HG02759 (cell line): ENCODE measurements around the gene MYLK.
"Not testable (repeated sequence)": the region's sequence is repeated elsewhere in the genome, so short reads cannot be mapped to it uniquely, and the experiment has no call there.

Source experiments
- ATAC-seq: cut with Tn5 transposase; IDR thresholded peaks from one replicate; pipeline ENCODE4 v1.9.1; 2021; ENCODE audit warnings: mild to moderate bottlenecking, moderate library complexity; ENCODE audit not compliant: unreplicated experiment

The MYLK gene

GRCh38 chr3:123705488-123706285, 178.4 kb downstream of the MYLK start:
- no peak for ATAC-seq

- not testable (repeated sequence) for ATAC-seq
Measured at GRCh38 chr3:123703663-123704062, 180.5 kb downstream of the MYLK start.

DNA sequence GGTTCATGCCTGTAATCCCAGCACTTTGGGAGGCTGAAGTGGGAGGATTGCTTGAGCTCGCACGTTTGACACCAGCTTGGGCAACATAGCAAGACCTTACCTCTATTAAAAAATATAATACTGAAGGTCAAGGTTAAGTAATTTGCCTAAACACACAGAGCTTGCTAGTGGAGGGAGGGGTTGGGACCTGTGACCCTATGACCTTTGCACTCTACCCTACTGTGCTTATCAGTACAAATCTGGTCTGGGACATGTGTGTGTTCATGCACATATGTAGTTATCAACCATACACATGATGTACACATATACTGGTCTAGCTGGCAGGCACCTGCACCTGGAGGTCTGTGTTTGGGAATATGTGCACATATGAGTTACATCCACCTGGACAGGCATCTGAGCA, 181.4 kb downstream of the MYLK start:
- no peak for ATAC-seq

DNA sequence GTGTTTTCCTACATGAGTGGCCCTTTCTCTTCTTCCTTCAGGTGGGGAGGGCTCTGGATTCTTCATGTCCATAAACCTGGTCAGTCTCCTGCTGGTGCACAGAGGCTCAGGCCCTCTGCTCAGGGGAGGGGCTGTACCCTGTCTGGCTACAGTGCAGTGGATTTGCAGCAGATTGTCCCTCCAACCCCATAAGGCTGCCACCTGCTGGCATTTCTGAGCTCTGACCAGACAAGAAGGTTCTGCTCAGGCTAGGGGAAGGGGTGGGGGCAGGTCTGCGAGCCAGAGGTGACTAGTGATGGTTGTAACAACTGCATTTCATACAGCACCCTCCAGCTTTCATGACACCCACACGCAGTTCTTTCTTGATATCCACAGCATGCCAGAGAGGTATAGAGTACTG, 182.1 kb downstream of the MYLK start:
- ATAC-seq, result not testable (repeated sequence)

DNA sequence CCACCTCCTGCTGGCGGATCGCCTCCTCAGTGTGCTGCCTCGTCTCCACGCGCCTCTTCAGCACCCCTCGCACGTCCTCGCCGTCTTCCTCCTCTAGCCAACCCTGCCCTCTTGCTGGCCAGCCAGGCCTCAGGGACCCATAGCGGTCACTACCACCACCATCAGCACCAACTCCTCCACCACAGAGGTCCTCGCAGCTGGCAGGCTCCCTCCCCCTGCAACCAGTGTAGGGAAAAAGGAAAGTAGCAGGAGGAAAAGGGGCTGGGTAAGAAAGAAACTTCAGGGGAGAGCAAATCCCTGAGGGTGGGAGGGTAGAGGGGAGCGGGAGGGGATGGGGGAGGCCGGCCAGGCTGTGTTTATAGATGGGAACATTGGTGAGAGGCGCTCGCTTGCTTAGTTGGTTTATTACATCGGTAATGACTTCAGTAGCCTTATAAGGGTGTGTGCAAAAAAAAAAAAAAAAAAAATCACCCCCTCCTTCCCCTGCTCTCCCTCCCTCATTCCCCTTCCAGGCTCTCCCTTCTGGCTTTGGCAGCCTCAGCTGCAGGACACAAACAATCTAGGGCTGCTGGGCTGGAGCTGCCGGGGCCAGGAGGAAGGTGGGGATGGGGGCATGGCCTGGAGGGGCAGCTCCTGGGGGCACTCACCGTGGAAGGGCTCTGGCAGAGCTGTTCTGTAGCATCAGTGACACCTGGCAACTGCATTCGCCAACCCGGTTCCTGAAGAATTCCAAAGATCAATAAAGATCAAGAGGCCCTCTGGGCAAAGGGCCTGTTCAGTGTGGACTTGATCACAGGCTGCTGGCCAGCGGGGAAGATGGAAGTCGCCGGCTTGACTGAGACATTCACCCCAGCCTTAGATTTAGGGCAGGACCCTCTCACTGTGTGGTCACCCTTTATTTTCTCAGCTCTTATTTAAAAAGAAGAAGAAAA, 183.1 kb downstream of the MYLK start:
- no peak for ATAC-seq

GRCh38 chr3:123698813-123699212, 185.3 kb downstream of the MYLK start:
- no peak for ATAC-seq

DNA sequence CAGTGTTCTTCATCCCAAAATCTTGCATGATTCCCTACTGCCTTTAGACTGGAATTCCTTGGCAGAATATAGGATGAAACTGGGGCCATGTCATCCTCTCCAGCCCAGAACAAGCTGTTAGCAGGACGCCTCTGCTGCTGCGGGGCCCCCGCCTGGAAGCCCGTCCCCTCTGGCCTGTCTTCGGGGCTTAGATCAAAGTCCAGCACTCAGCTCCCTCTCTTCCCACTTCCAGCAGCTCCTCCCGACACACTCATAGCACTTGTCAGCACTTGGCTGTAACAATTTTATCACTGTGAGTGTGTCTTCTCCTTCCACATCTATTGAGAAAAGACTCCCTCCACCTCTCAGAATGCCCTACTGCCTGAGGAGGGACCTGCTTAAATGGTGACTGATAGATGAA, 187.3 kb downstream of the MYLK start:
- no peak for ATAC-seq

DNA sequence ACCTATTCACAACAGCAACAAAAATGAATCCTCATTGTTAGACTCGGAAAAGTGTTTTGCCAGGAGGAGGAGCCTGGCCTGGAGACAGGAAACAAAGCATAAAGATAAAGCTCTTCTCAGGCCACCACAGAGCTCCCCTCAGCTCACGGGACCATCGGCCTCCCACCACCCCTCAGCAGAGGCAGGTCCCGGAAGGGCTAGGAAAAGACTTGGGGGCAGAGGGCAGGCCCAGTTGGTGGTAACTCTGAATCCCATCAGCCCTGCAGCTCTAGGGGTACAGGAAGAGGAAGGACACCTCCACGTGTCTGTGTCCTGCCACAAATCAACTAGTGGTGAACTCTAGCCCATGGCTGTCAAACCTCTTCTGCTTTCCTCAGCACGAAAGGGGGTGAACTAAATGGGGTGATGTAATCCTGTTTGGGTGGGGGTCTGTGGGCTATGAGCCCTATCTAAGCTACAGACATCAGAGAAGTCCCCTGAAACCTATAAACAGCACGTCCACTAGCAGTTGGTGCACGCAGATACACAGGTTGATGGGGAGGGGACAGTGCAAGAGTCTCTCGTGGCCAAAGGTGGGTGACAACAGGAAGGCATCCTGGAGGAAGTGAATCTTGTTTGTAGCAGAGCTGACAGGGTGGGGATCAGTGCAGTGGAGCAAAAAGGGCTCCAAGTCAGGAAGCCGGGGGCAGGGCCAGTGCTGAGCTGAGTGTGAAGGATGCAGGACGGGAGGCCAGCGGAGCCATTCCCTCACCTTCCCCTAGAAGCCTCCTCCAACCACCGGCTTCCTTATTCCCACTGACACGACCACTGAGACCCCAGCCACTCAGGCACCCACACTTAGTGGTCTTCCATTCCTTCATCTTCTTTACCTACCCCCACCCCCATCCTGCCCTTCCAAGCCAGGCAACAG, 188.1 kb downstream of the MYLK start:
- ATAC-seq, result no peak

DNA sequence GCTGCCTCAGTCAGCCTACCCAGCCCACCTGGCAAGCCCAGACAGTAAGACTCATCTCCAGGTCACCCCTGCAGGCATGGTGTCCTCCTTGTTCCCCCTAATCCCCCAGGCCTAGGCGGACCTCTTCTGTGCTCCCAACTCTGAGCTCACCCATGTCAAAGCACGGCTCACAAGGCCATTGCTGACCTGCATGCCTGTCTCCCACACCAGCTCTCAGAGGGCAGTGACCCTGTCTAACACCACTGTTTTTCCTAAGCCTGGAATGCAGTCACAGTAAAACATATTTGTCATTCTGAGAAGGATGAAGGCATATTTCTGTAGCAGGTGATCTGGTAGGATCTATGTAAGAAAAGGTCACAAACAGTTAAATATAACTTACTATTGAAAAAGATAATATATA, 189.0 kb downstream of the MYLK start:
- ATAC-seq, result no peak

- ATAC-seq, result no peak
Measured at GRCh38 chr3:123694366-123695087, 189.6 kb downstream of the MYLK start.

DNA sequence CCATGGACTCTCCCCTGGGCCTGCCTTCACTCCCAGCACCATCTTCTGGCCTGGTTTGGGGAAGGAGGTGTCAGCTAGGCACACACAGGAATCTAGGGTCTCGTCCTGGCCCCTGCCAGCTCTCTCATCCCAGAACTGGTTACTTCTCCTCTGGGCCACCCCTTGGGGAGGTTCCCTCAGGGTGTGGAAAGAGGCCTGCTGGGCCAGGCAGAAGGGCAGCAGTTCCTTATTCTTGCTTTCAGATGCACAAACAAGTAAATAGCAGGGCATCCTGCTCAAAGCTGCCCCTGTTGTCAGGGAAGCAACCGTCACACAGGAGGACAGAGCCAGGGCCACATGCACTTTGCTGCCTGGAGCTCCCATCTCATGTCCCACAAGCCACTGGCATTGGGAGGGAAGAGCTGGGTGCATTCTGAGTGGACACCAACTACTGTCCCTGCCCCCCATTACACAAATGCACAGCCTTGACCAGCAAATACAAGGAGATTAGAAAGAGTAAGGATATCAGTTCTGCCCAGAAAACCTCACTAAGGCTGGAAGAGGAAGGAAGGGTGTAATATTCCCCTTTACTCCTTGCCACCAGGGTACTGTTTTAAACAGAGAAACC, 190.4 kb downstream of the MYLK start:
- ATAC-seq, result no peak

DNA sequence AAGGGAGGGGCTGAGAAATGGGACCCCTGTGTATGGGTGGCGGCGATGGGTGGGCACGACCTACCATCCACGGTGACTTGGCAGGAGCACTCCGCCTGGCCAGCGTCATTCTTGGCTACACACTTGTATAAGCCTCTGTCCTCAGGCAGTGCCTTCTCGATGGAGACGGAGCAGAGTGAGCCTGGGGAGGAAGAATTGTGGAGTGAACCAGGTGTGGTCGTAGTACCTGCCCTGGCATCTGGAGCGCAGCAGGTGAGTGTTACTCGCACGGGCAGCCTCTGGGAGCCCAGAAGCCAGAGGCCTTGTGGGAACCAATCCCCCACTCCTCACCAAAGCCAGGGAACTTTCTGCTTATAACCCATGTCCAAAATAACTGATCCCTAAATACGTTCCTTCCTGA, 191.5 kb downstream of the MYLK start:
- no peak for ATAC-seq

DNA sequence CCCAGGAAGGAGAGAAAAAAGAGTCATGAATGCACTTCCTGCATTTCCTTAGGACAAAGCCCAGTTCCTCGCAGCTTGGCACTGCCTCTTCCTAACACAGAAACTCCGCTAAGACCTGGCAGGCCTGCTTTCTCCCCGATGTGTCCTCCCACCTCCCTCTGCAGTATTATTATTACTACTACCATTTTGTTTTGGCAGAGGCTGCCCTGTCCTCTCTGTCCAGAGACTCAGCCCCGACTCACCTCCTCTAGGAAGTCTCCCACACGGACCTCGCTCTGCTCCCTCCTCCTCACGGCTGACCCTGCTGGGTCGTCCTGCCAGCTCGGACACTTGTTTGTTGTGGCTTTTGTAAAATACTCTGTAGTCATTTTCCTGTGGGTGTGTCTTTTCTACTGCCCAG, 192.1 kb downstream of the MYLK start:
- ATAC-seq, result no peak

DNA sequence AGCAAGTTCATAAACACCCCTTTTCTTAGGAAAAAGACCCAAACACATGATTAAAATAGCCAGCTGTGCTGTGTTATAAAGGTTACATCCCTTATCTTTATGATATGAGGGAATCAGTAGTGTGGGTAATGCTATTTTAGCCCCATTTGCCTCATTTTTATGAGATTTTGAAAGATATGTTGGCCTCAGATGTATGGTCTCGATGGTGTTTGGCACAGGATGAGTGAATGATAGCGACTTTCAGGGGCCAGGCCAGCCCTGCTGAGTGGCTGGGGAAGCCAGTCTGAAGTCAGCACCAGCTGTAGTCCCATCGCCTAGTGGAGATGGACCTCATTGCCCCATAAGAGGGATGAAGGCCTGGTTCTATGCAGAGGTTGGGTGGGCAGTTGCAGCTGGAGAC, 194.3 kb downstream of the MYLK start:
- ATAC-seq, result no peak

DNA sequence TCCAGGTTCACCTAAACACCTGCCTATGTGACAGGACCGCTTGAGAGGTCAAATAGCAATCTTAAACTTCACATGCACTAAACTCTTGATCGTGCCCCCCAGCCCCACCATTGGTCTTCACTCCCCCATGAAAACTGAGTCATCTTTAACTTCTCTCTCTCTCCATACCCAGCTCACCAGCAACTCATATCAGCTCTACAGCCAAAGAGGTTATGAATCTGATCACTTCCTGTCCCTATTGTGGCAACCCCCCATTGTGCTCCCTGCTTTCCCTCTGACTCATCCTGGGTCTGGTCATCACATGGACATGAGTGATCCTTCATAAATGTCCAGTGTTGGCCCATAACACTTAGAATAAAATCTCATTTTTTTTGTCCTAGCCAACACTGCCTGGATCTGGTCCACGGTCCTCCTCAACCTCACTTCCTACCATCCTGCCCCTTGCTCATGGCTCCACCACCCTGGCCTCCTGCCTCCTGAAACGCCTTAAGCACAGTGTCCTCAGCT, 195.8 kb downstream of the MYLK start:
- ATAC-seq, result no peak

DNA sequence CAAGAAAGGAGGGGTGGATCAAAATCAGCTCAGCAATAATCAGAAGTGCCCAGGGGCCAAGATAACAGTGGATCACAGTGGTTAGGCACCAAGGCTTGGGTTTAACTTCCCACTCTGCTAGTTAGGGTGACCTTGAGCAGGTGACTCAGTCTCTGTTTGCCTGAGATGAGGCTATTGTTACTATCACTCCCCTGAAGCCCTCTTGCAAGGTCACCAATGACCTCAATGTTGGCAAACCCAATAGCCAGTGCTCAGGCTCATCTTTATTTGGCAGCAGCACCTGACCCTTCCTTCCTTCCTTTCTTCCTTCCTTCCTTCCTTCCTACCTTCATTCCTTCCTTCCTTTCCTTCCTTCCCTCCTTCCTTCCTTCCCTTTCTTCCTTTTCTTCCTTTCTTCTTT, 196.8 kb downstream of the MYLK start:
- ATAC-seq, result no peak

- ATAC-seq, result no peak
Measured at GRCh38 chr3:123686251-123686650, 197.9 kb downstream of the MYLK start.

GRCh38 chr3:123685780-123686179, 198.4 kb downstream of the MYLK start:
- ATAC-seq, result no peak

DNA sequence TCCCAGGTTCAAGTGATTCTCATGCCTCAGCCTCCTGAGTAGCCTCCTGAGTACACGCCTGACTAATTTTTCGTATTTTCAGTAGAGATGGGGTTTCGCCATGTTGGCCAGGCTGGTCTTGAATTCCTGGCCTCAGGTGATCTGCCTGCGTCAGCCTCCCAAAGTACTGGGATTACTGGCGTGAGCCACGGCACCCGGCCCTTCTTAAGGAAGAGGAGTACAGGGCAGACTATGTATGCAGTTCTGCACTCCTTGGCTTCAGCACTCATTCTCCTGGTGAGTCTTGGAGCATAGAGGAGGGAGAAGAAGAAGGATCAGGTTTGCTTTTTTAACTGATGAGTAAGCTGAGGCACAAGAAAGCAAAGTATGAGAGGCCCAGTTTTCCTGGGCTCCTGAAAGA, 199.5 kb downstream of the MYLK start:
- ATAC-seq, result no peak

GRCh38 chr3:123684209-123684608, 199.9 kb downstream of the MYLK start:
- no peak for ATAC-seq
